Stimulated activated naive CD8-positive, alpha-beta T cell treated with anti-CD3 and anti-CD28 coated beads, Interleukin-15, Interleukin-2, amounts not matched to agents 100 U/mL and 50 U/mL, for 24 hours (primary cell): ENCODE measurements around the gene LINGO3.

Source experiments
- ATAC-seq: fragments of 150-1000 bp; cut with Tn5 transposase; one replicate; pipeline ENCODE4 v1.10.0; 2021
- DNase-seq: peaks from one replicate; pipeline ENCODE4 v3.0.0; 2021

The LINGO3 gene

DNA sequence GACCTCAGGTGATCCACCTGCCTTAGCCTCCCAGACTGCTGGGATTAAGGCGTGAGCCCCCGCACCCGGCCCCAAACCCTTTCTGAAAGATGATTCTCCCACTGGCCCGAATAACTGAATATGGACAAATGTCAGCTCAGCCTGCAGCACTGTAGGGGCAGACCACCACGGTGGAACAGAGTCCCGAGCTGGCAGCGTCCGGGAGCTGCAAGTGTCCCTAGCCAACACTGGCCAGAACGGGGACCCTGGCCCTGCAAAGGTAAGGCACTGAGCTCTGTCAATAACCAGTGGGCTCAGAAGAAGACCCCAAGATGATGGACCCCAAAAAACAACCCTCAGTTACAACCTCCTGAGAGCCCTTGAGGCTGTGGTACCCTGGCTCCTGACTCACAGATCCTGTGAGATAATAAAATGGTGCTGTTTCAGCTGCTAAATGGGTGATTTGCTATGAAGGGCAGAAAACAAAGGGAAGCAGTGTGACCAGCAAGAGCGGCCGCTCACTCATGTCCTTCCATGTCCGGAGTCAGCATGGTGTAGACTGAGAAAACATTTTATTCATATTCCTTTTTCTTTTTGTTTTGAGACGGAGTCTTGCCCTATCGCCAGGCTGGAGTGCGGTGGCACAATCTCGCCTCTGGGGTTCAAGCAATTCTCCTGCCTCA is 18.9 kb upstream of the LINGO3 start:
- ATAC-seq (no peak), DNase-seq (no peak)

DNA sequence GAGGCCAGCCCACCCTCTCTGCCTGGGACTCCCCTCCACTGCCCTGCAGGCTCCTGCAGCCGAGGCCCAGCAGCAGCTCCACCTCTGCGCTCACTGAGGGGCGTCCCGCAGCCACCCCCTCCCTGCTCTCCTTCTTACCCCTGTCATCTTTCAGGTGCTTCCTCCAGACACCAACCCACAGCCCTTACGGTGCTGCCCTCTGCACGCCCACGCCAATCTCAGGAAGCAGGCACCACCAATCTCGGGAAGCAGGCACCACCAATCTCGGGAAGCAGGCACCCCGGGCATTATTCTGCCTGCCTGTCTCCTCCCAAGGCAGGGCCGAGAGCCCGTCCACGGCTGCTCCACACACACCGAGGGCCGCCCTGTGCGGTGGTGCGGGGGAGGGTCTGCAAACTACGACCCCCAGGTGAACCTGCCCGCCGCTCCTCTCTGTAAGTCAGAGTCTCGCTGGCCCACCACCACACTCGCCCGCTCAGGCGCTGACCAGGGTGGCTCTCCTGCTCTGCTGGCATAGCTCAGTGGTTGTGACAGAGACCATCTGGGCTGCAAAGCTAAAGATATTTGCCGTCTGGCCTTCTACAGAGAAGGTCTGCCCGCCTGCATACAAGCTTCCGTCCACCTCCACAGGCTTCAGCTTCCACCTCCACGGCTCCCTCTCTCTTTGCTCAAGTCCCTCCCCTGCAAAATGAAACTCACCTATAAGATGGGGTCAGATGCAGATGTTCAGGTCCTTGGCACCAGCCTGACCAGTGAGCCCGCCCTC is 17.5 kb upstream of the LINGO3 start:
- ATAC-seq (no peak), DNase-seq (no peak)

- DNase-seq (no peak), ATAC-seq (no peak)
These were observed 16.4 kb upstream of the LINGO3 start for GRCh38 chr19:2324220-2324948.

GRCh38 chr19:2323707-2324106 is 15.8 kb upstream of the LINGO3 start:
- DNase-seq (no peak), ATAC-seq (no peak)

DNA sequence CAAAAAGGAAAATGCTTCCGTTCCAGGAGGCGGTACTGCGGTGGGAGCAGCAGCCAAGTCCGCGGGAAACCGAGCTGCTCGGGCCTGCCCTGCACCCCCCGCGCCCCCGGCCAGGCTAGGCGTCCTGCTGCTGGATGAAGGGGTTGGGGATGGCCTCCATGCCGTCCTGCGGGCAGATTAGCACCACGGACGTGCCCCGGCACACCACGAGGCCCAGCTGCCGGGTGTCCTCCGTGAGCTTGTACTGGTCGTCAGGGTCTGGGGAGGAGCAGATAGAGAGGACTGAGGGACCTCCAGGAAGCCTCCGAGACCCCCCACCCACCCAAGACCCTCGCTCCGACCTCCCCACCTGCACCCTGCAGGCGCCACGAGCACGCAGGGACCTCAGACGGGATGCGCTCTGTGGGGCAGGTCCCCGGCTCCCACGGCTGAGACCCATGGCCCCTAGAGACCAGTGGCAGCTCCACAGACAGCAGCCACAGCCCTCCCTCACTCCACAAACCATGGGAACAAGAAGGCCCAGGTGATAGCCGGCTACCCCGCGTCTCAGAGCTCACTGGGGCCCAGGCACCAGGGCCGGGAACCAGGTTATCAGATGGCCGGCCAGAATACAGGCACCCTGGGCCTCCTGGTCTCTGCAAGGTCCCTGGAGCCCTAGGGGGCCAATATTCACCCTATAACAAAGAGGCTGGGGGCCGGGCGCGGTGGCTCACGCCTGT is 13.8 kb upstream of the LINGO3 start:
- DNase-seq (no peak), ATAC-seq (no peak)

DNA sequence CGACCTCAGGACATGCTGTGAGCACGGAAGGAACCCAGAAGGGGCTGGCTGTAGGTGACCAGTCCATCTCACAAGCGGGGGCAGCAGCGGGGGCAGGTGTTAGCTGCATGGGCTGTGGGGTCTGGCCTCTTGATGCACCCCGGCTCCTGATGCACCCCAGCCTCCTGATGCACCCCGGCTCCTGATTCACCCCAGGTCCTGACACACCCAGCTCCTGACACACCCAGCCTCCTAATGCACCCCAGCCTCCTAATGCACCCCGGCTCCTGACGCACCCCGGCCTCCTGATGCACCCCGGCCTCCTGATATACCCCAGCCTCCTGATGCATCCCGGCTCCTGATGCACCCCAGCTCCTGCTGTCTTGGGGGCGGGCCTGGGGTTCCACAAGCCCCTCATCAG is 13.0 kb upstream of the LINGO3 start:
- DNase-seq (no peak), ATAC-seq (no peak)

DNA sequence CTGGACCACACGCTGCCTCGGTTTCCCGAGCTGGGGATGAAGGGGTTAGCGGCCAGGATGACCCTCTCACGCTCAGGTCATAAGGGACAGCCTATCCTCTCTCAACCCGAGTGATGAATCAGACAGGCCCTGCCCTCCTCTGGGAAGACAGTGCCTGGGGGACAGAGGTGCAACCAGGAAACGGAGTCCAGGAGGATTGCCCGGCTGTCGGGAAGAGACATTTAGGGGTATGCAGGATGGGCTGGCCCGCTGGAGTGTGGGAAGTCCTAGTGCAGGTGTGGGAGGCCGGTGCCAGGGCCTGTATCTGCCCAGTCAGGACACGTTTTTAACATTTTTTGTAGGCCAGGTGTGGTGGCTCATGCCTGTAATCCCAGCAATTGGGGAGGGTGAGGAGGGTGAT is 12.1 kb upstream of the LINGO3 start:
- no peak for ATAC-seq

DNA sequence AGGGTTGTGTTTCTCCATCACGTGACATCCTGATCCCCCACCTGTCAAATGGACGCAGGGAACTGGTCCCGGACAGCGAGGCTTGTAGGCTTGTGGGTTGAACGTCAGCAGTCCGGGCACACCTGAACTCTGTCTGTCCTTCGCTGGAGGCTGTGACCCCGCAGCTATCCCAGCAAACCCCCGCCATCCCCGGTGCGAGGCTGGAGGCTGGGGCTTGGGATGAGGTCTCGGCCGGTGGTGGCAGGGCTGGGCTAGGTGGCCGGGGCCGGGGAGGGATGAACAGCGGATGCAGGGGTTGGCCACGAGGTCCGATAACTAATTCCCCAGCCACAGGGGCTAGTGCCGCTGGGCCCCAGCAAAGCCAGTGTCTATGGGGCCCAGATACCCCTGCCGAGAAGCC is 11.6 kb upstream of the LINGO3 start:
- ATAC-seq, result no peak
- DNase-seq, result no peak

More for the DNA sequence above, 12.1 kb upstream of the LINGO3 start:
- DNase-seq, result no peak

DNA sequence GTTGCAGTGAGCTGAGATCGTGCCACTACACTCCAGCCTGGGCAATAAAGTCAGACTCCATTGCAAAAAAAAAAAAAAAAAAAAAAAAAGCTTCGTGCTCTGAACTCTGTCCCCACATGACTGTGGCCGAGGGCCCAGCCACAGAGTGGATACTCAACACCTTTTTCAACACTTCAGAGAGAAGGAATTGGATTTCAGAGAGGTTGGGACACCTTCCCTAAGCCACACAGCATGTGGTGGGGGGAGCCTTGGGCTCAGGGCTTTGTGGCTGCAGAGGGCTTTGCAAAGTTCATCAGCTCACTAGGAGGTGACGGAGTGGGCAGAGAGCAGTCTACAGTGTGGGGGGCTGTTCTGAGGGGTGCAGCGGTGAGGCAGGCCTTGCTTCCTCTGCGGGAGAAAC is 11.0 kb upstream of the LINGO3 start:
- DNase-seq, result no peak
- no peak for ATAC-seq

DNA sequence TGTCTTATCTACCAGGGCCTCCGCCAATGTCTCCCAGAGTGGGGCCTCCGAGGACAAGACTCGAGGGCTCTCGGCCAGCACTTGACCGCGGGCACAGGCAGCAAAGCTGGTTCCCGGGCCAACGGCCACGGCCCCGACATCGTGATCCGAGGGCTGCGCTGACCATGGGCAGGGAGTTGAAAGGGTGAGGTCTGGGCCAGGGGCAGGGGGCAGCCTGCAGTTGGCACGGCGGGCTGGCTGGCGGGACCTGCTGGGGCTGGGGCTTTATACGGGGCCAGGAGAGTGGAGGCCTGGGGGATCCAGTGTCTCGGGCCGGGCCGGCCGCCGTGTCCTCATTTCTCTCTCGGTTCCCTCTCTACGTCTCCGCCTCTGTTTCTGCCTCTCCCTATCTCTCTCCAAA is 9.8 kb upstream of the LINGO3 start:
- no peak for DNase-seq
- ATAC-seq, result no peak

GRCh38 chr19:2317300-2317699 is 9.3 kb upstream of the LINGO3 start:
- no peak for ATAC-seq

GRCh38 chr19:2315818-2316353 is 7.9 kb upstream of the LINGO3 start:
- DNase-seq, result peak; percentile 48
- peak; percentile 62 for ATAC-seq

More at GRCh38 chr19:2317300-2317699, 9.3 kb upstream of the LINGO3 start:
- DNase-seq, result no peak

DNA sequence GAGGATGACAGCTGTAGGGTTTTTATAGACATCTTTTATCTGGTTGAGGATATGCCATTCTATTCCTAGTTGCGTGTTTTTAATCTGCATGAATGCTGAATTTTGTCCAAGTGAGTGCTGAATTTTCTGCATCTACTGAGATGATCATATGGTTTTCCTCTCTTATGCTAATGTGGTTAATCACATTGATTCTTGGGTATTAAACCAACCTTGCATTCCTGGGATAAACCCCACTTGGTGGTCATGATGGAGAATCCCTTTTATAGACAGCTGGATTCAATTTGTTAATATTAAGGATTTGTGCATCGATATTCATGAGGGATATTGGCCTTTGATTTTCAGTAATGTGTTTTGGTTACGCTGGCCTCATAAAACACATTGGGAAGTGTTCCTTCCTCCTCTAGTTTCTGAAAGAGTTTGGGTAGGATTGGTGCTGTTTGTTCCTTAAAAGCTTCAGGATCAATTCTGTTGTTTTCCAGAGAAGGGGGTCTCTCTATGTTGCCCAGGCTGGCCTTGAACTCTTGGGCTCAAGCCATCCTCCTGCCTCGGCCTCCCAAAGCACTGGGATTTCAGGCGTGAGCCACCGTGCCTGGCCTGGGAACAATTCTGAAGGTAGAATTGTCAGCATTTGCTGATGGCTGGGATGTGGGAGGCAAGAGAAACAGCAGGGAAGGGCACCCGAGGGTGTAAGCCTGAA is 7.3 kb upstream of the LINGO3 start:
- DNase-seq (no peak), ATAC-seq (no peak)

DNA sequence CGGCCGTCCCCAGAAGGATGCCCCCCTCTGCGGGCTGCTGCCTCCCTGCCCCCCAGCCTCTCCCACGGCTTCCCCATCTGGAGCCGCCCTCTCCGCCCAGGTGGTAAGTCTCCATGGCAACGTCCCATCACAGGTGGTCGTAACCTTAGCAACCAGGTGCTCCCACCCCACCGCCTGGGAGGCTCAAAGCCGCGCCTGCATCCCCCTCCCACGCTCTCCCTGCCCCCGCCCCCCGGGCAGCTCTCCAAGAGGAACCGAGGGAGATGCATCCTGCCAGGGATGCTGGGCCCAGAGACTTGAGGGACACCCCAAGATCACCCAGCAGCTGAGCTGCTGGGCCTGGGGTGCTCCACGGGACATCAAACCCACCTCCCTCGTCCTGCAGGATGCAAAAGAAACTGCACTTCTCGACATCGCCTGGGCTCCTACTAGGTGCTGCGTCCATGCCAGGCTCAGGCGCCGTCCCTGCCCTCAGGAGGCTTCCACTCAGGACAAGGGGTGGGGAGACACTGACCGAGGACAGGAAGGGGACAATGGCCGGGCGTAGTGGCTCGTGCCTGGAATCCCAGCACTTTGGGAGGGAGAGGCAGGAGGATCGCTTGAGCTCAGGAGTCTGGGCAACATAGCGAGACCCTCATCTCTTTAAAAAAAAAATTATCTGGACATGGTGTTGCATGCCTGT is 5.0 kb upstream of the LINGO3 start:
- DNase-seq (no peak), ATAC-seq (no peak)

DNA sequence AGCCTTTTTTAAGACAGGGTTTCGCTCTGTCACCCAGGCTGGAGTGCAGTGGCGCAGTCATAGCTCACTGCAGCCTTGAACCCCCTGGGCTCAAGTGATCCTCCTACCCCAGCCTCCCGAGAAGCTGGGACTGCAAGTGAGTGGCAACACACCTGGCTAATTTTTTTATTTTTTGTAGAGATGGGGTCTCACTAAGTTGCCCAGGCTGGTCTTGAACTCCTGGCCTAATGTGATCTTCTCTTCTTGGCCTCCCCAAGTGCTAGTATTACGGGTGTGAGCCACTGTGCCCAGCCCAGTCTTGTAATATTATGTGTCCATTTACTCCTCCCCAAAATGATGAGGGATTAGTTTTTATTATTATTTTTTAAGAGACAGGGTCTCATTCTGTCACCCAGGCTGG is 3.1 kb upstream of the LINGO3 start:
- no peak for DNase-seq
- no peak for ATAC-seq

DNA sequence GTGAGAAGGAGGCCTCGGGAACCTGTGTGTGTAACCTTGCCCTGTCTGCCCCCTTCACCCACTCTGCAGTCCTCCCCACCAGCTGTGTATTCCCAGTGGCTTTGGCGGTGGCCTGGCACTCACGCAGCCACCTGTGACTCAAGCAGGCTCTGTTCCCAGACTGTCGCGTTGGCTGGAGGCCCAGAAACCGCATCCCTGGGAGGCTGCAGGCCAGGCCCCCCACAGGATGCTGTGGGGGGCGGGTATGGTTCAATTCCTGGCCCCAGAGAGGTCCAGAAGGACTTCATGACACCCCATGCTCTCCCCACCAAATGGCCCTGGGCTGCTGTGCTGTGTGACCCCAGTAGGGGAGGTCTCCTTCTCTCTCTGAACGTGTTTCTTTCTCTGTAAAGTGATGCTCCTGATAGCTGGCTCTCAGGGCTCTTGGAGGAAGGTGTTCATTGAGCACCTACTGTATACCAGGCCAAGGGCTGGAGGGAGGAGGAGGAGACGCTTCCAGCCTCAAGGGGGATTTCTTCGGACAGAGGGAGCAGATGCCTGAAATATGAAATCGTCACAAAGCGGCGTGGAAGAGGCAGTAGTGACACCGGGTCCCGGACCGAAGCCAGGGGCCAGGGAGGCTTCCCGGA is 1.9 kb upstream of the LINGO3 start:
- DNase-seq (no peak), ATAC-seq (no peak)

DNA sequence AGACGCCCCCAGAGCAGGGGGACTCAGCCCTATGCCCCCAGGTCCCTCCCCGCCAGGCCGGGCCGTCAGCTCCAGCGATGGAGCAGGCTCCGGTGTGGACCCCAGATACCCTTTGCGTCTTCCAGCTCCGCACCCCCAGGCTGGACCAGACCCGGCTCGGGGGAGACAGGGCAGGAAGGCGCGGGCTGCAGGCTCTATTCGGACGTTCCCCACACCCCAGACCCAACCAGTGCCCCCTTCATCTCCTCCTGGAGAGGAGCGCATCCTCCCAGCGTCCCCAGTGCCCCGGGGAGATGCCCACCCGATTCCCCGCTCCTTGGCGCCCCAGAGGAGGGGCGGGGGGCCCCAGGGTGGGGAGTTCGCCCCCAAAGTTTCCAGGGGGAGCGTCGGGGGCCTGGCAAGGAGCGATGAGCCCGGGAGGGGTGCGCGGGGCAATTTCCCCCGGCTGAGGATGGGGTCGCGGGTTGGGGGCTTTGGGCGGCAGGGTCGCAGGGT is 389 bp downstream of the LINGO3 start:
- no peak for ATAC-seq
- no peak for DNase-seq

GRCh38 chr19:2306971-2307370 is 983 bp downstream of the LINGO3 start:
- no peak for DNase-seq
- ATAC-seq, result no peak

DNA sequence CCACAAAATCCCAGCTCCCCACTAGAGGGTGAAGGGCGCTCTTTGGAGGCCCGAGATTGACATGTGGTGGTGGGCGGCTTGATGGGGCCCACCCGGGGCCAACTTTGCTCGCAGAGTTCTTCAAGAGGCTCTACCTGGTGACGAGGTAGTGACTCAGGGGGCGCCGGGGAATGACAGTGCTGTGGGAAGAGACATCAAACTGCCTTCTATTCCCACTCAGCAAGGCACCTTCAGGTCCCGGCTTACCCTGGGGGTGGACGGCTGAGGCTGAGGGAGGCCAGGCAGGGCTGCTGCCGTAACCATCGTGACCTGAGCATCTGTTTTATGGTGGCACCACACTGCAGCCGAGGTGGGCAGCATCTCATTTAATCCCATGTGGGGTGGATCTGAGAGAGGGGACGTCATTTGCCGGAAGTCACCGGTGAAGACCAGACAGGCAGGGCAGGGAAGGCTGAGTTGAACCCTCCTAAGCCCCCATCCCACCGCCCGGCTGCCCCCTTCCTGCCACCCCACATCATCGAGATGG is 1.6 kb downstream of the LINGO3 start:
- ATAC-seq, result no peak
- DNase-seq, result no peak
